GM23338 (cell line): ENCODE measurements around the gene CRK. TPM values are rescaled to one million over a fixed set of nuclear protein-coding genes. Genes with fewer than 3 reads are reported as not detected.
"Not testable (repeated sequence)": the region's sequence is repeated elsewhere in the genome, so short reads cannot be mapped to it uniquely, and the experiment has no call there.

Experiments
- ATAC-seq: fragments of 200-7000 bp; cut with Tn5 transposase; 3 replicates; pipeline ENCODE4 v1.9.1; 2020
- DNase-seq: peaks from one replicate; pipeline ENCODE4 v3.0.0-alpha.2; 2015; ENCODE audit warnings: low spot score
- H2AFZ ChIP-seq: fragments of 200-600 bp; sonication (generic); 2 replicates; pipeline ENCODE4 v1.8.0; 2016; ENCODE audit warnings: antibody characterized with exemption, mild to moderate bottlenecking, moderate library complexity
- H3F3A ChIP-seq: fragments of 200-600 bp; sonication (generic); replicated peaks from 2 replicates; pipeline ENCODE4 v1.8.0; 2017; ENCODE audit warnings: antibody characterized with exemption, mixed run types, low read depth
- H3K27ac ChIP-seq: fragments of 200-600 bp; sonication (generic); 2 replicates; pipeline ENCODE4 v1.6.1; 2016; ENCODE audit warnings: low read depth
- H3K27me3 ChIP-seq: fragments of 200-600 bp; sonication (generic); 2 replicates; pipeline ENCODE4 v1.8.0; 2016; ENCODE audit warnings: mild to moderate bottlenecking, mixed run types, moderate library complexity; ENCODE audit not compliant: insufficient read depth
- H3K36me3 ChIP-seq: fragments of 200-600 bp; sonication (generic); 2 replicates; pipeline ENCODE4 v1.8.0; 2016; ENCODE audit warnings: mild to moderate bottlenecking; ENCODE audit not compliant: insufficient read depth
- H3K4me1 ChIP-seq: fragments of 200-600 bp; sonication (generic); 2 replicates; pipeline ENCODE4 v1.8.0; 2016; ENCODE audit warnings: mild to moderate bottlenecking, moderate library complexity; ENCODE audit not compliant: insufficient read depth
- H3K4me2 ChIP-seq: fragments of 200-600 bp; sonication (generic); 2 replicates; pipeline ENCODE4 v1.7.1; 2017; ENCODE audit warnings: mixed run types
- H3K4me3 ChIP-seq: fragments of 200-600 bp; sonication (generic); 2 replicates; pipeline ENCODE4 v1.6.1; 2016; ENCODE audit warnings: mixed run types
- H3K79me2 ChIP-seq: fragments of 200-600 bp; sonication (generic); replicated peaks from 2 replicates; pipeline ENCODE4 v1.8.0; 2017; ENCODE audit warnings: mild to moderate bottlenecking; ENCODE audit not compliant: insufficient read depth
- H3K9me2 ChIP-seq: fragments of 200-600 bp; sonication (generic); 2 replicates; pipeline ENCODE4 v1.8.0; 2017; ENCODE audit not compliant: insufficient read depth
- H4K20me1 ChIP-seq: fragments of 200-600 bp; sonication (generic); replicated peaks from 2 replicates; pipeline ENCODE4 v1.8.0; 2017; ENCODE audit warnings: mild to moderate bottlenecking; ENCODE audit not compliant: insufficient read depth
- H3K27ac Mint-ChIP-seq: 2 replicates; pipeline ENCODE4 v1.8.0; 2020; ENCODE audit warnings: inconsistent platforms, mild to moderate bottlenecking, moderate library complexity, mixed read lengths
- H3K27me3 Mint-ChIP-seq: 3 replicates; pipeline ENCODE4 v1.8.0; 2022; ENCODE audit warnings: low read depth, mild to moderate bottlenecking, moderate library complexity, mixed read lengths, inconsistent platforms; ENCODE audit not compliant: insufficient read depth, poor library complexity
- H3K36me3 Mint-ChIP-seq: 3 replicates; pipeline ENCODE4 v1.8.0; 2021; ENCODE audit warnings: low read depth, mild to moderate bottlenecking, inconsistent platforms, moderate library complexity, mixed read lengths
- H3K4me1 Mint-ChIP-seq: 3 replicates; pipeline ENCODE4 v1.8.0; 2020; ENCODE audit warnings: mild to moderate bottlenecking, inconsistent platforms, mixed read lengths
- H3K4me3 Mint-ChIP-seq: 3 replicates; pipeline ENCODE4 v1.8.0; 2021; ENCODE audit warnings: moderate library complexity, mild to moderate bottlenecking, inconsistent platforms, mixed read lengths
- H3K9me3 Mint-ChIP-seq: 3 replicates; pipeline ENCODE4 v1.8.0; 2020; ENCODE audit warnings: moderate library complexity, mild to moderate bottlenecking, inconsistent platforms, mixed read lengths
- CREB1 ChIP-seq: fragments of 250-450 bp; sonication (Bioruptor Pico); IDR thresholded peaks from 2 replicates; pipeline ENCODE4 v1.5.0; 2020; ENCODE audit warnings: low read depth, mild to moderate bottlenecking, moderate library complexity
- ETS1 ChIP-seq: IDR thresholded peaks from 2 replicates; pipeline ENCODE4 v1.6.1; 2016; ENCODE audit warnings: antibody characterized with exemption
- EZH2phosphoT487 ChIP-seq: fragments of 200-600 bp; sonication (generic); IDR thresholded peaks from one replicate; pipeline ENCODE4 v1.8.1; 2018; ENCODE audit warnings: antibody characterized with exemption; ENCODE audit not compliant: unreplicated experiment
- JUNB ChIP-seq: IDR thresholded peaks from one replicate; pipeline ENCODE4 v1.6.1; 2016; ENCODE audit warnings: antibody characterized with exemption; ENCODE audit not compliant: unreplicated experiment
- ZNF114 ChIP-seq: fragments of 250-450 bp; sonication (Bioruptor Pico); IDR thresholded peaks from 2 replicates; pipeline ENCODE4 v1.5.0; 2020; ENCODE audit warnings: mild to moderate bottlenecking, moderate library complexity
- polyA plus RNA-seq: library from polyadenylated mRNA; unstranded; fragments of >200 nt; fragmentation: Nextera tagmentation; extraction: Ambion mirVana; gene quantifications from 2 replicates; pipeline ENCODE4 v1.2.1, GENCODE V29; 2016
- total RNA-seq: library from RNA; depleted of rRNA; stranded (reverse); fragments of >200 nt; shearing (Covaris generic); gene quantifications from 2 replicates; pipeline ENCODE4 v1.2.3, GENCODE V29; 2014
- TF ChIP-seq, protein P1 (sequence below): fragments of 250-450 bp; sonication (Bioruptor Pico); IDR thresholded peaks from 2 replicates; pipeline ENCODE4 v1.5.0; 2020; ENCODE audit warnings: mild to moderate bottlenecking, moderate library complexity
- TF ChIP-seq, protein P2 (sequence below): IDR thresholded peaks from one replicate; pipeline ENCODE4 v1.6.1; 2018; ENCODE audit warnings: antibody characterized with exemption; ENCODE audit not compliant: unreplicated experiment

The CRK gene
- total and polyA plus RNA-seq, 2 experiments from 2014 or later: 32.6 to 59.8 TPM

- H3K4me2 ChIP-seq: no peak overlapping the region
- no peak overlapping the region for H2AFZ ChIP-seq
- H3K9me3 Mint-ChIP-seq: no peaks in the 10 kb centered on the region
- H3K27ac Mint-ChIP-seq: no peak overlapping the region
- no peak for TF ChIP-seq ETS1
- TF ChIP-seq, protein P1, sequence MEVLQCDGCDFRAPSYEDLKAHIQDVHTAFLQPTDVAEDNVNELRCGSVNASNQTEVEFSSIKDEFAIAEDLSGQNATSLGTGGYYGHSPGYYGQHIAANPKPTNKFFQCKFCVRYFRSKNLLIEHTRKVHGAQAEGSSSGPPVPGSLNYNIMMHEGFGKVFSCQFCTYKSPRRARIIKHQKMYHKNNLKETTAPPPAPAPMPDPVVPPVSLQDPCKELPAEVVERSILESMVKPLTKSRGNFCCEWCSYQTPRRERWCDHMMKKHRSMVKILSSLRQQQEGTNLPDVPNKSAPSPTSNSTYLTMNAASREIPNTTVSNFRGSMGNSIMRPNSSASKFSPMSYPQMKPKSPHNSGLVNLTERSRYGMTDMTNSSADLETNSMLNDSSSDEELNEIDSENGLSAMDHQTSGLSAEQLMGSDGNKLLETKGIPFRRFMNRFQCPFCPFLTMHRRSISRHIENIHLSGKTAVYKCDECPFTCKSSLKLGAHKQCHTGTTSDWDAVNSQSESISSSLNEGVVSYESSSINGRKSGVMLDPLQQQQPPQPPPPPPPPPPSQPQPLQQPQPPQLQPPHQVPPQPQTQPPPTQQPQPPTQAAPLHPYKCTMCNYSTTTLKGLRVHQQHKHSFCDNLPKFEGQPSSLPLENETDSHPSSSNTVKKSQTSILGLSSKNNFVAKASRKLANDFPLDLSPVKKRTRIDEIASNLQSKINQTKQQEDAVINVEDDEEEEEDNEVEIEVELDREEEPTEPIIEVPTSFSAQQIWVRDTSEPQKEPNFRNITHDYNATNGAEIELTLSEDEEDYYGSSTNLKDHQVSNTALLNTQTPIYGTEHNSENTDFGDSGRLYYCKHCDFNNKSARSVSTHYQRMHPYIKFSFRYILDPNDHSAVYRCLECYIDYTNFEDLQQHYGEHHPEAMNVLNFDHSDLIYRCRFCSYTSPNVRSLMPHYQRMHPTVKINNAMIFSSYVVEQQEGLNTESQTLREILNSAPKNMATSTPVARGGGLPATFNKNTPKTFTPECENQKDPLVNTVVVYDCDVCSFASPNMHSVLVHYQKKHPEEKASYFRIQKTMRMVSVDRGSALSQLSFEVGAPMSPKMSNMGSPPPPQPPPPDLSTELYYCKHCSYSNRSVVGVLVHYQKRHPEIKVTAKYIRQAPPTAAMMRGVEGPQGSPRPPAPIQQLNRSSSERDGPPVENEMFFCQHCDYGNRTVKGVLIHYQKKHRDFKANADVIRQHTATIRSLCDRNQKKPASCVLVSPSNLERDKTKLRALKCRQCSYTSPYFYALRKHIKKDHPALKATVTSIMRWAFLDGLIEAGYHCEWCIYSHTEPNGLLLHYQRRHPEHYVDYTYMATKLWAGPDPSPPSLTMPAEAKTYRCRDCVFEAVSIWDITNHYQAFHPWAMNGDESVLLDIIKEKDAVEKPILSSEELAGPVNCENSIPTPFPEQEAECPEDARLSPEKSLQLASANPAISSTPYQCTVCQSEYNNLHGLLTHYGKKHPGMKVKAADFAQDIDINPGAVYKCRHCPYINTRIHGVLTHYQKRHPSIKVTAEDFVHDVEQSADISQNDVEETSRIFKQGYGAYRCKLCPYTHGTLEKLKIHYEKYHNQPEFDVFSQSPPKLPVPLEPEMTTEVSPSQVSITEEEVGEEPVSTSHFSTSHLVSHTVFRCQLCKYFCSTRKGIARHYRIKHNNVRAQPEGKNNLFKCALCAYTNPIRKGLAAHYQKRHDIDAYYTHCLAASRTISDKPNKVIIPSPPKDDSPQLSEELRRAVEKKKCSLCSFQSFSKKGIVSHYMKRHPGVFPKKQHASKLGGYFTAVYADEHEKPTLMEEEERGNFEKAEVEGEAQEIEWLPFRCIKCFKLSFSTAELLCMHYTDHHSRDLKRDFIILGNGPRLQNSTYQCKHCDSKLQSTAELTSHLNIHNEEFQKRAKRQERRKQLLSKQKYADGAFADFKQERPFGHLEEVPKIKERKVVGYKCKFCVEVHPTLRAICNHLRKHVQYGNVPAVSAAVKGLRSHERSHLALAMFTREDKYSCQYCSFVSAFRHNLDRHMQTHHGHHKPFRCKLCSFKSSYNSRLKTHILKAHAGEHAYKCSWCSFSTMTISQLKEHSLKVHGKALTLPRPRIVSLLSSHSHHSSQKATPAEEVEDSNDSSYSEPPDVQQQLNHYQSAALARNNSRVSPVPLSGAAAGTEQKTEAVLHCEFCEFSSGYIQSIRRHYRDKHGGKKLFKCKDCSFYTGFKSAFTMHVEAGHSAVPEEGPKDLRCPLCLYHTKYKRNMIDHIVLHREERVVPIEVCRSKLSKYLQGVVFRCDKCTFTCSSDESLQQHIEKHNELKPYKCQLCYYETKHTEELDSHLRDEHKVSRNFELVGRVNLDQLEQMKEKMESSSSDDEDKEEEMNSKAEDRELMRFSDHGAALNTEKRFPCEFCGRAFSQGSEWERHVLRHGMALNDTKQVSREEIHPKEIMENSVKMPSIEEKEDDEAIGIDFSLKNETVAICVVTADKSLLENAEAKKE (CRISPR knock-in tag): no peak
- TF ChIP-seq, protein P2, sequence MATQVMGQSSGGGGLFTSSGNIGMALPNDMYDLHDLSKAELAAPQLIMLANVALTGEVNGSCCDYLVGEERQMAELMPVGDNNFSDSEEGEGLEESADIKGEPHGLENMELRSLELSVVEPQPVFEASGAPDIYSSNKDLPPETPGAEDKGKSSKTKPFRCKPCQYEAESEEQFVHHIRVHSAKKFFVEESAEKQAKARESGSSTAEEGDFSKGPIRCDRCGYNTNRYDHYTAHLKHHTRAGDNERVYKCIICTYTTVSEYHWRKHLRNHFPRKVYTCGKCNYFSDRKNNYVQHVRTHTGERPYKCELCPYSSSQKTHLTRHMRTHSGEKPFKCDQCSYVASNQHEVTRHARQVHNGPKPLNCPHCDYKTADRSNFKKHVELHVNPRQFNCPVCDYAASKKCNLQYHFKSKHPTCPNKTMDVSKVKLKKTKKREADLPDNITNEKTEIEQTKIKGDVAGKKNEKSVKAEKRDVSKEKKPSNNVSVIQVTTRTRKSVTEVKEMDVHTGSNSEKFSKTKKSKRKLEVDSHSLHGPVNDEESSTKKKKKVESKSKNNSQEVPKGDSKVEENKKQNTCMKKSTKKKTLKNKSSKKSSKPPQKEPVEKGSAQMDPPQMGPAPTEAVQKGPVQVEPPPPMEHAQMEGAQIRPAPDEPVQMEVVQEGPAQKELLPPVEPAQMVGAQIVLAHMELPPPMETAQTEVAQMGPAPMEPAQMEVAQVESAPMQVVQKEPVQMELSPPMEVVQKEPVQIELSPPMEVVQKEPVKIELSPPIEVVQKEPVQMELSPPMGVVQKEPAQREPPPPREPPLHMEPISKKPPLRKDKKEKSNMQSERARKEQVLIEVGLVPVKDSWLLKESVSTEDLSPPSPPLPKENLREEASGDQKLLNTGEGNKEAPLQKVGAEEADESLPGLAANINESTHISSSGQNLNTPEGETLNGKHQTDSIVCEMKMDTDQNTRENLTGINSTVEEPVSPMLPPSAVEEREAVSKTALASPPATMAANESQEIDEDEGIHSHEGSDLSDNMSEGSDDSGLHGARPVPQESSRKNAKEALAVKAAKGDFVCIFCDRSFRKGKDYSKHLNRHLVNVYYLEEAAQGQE: no peak
- TF ChIP-seq EZH2phosphoT487: no peak
- TF ChIP-seq JUNB: no peak
- no peak for TF ChIP-seq ZNF114
- TF ChIP-seq CREB1 (CRISPR knock-in tag): no peak
- no peaks in the 10 kb centered on the region for H3K4me1 ChIP-seq
- no peaks in the 10 kb centered on the region for H3K9me2 ChIP-seq
- no peak overlapping the region for H3K27ac ChIP-seq
- no peaks in the 10 kb centered on the region; the same call in 1 of the 2 replicates for H3K36me3 ChIP-seq
- no peaks in the 10 kb centered on the region for H3K27me3 Mint-ChIP-seq
- H3K4me3 ChIP-seq: no peak overlapping the region
- H3F3A ChIP-seq: peaks cover 3% of the 10 kb centered on the region; the same call in 1 of the 2 replicates
- peaks cover 5% of the 10 kb centered on the region; the same call in 2 of the 3 replicates for H3K4me1 Mint-ChIP-seq
- peaks cover 77% of the 10 kb centered on the region for H4K20me1 ChIP-seq
- H3K36me3 Mint-ChIP-seq: peaks cover 17% of the 10 kb centered on the region
- peaks cover 100% of the 10 kb centered on the region for H3K79me2 ChIP-seq
- H3K4me3 Mint-ChIP-seq: no peak overlapping the region
- ATAC-seq (no peak), DNase-seq (no peak)
- H3K27me3 ChIP-seq: no peaks in the 10 kb centered on the region
Observed at GRCh38 chr17:1446201-1446600, 9.8 kb downstream of the CRK start.

- not testable (repeated sequence) for H3K4me3 Mint-ChIP-seq, H3K27ac Mint-ChIP-seq, H3K27me3 ChIP-seq, ATAC-seq, H3K9me2 ChIP-seq, H3K4me1 ChIP-seq, H3K4me2 ChIP-seq, H3K27ac ChIP-seq, DNase-seq, H3K27me3 Mint-ChIP-seq, H3K36me3 ChIP-seq, H3F3A ChIP-seq, H3K4me1 Mint-ChIP-seq, H2AFZ ChIP-seq, H3K4me3 ChIP-seq, H3K9me3 Mint-ChIP-seq
- H4K20me1 ChIP-seq: peaks cover 74% of the 10 kb centered on the region
- peaks cover 100% of the 10 kb centered on the region for H3K79me2 ChIP-seq
- H3K36me3 Mint-ChIP-seq: peaks cover 17% of the 10 kb centered on the region
Observed at GRCh38 chr17:1445695-1446094, 10.3 kb downstream of the CRK start.

GRCh38 chr17:1442721-1443120 is 13.3 kb downstream of the CRK start:
- not testable (repeated sequence) for H3K9me2 ChIP-seq, H3K4me3 ChIP-seq, H3K4me3 Mint-ChIP-seq, H3K27me3 Mint-ChIP-seq, H2AFZ ChIP-seq, H3K27ac ChIP-seq, DNase-seq, H3K4me1 Mint-ChIP-seq, ATAC-seq, H3K36me3 Mint-ChIP-seq, H3F3A ChIP-seq, H3K27ac Mint-ChIP-seq, H3K4me2 ChIP-seq, H3K27me3 ChIP-seq, H3K4me1 ChIP-seq, H3K36me3 ChIP-seq, H3K9me3 Mint-ChIP-seq
- peaks cover 100% of the 10 kb centered on the region for H3K79me2 ChIP-seq
- peaks cover 62% of the 10 kb centered on the region for H4K20me1 ChIP-seq
